Measurements from ENCODE around the gene TBX15.
"Not testable (repeated sequence)": the region's sequence is repeated elsewhere in the genome, so short reads cannot be mapped to it uniquely, and the experiment has no call there.

The TBX15 gene

DNA sequence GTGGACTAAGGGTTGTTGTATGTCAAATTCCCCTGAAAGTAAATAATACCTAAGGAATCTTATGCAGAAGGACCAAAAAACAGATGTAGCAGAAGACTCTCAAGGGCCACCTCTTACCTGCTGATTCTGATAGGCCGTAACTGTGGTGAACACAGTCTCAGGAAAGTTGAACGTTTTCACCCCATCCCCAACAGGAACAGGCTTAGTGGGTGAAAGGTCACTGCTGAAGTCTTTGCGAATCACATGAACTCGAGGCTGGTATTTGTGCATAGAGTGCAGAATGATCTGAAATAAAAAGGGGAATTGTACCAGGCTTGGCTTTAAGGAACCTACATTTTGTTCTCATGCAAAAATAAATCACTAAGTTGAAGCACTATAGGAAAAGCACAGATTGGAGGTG is 64.8 kb downstream of the TBX15 start:
- no peak for DNase-seq

DNA sequence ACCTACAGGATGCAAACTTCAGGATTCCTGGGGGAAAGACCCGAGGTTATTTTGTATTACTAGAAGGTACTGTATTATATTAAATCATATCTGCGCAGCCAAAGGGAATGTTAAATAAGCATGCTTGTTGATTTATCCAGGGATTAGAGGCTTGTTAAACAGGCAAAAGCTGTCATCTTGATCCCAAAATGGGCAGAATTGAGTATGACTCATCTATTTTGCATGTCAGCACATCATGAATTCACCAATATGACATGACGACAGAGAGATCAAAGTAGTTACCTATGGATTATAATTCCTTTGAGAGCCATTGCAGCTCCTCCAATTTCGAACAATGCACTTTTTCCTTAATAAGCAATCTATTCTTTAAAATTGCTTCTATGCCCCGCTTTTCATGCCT is 66.1 kb downstream of the TBX15 start:
- DNase-seq, result no peak

DNA sequence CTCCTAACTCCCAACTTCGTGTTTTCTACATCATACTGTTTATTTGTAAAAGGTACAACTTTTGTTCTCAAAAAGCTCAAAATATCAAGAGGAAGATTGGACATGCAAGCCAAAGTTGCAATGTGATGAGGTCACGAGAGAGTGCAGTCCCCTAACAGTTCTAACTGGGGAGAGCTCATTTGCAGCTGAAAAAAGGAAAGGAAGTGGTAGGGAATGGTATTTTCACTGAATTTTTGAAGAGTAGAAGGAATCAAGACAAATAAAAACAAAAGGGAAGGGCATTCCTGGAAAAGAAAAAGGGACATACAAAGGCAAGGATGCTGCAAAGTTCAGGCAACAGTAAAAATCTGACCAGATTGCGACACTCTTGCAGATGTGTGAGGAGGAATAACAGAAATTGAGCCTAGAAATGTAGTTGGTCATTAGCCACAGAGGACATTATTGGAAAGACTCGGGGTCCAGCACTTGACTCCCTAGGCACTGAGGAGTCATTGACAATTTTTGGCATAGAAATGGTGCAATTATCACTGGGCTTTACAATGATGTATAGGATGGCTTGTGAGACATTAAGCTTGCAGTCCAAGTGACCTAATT is 67.9 kb downstream of the TBX15 start:
- no peak for DNase-seq

DNA sequence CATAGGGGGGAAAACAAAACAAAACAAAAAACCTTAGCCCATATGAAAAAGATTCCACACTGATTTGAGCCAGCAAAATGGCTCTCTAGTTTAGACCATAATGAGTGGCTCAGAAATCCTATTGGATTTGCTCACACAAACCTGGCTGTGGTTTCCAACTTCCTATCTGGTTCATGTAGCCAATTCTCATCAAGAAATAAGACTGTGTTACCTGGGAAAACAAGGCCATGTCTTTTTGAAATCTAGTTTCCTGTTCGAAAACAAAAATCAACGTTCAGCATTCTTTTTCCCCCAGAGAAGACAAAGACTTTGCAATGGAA is 69.2 kb downstream of the TBX15 start:
- no peak for DNase-seq

DNA sequence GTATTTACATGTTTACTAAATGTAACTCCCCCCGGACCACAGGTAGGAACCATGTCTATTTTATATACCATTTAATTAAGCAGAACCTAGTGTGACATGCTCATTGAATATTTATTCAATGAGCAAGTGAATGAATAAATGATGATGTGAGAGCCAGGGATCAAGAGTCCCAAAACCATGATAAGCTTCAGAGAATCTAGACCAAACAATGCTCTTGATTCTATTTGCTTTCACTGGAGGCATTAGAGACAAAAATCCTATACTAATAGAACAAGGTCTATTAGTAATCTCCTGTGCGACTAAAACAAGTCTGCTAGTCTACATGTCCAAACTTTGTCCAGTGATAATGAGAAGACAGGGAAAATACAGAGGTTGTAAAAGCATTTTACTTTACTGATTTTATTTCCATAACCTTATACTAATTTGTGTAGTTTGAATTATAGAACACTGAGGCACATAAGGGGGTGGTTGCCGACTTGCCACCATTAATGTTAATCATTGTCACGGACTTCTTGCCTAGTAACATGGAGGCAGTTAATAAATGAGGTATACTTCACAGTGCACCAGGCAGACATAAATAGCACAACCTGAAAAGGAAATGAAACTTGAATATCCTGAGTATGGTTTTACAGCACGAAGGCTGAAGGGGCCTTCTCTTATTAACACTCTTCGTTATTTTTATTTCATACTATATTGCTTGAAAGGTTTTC is 69.8 kb downstream of the TBX15 start:
- DNase-seq, result no peak

DNA sequence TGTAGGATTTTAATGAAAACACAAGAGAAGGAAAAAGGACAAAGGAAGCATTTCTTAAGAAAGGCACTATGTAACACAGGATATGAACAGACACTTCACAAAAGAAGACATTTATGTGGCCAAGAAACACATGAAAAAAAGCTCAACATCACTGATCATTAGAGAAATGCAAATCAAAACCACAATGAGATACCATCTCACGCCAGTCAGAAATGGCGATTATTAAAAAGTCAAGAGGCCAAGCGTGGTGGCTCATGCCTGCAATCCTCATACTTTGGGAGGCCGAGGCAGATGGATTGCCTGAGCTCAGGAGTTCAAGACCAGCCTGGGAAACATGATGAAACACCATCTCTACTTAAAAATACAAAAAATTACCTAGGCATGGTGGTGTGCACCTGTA is 71.8 kb downstream of the TBX15 start:
- DNase-seq, result not testable (repeated sequence)

DNA sequence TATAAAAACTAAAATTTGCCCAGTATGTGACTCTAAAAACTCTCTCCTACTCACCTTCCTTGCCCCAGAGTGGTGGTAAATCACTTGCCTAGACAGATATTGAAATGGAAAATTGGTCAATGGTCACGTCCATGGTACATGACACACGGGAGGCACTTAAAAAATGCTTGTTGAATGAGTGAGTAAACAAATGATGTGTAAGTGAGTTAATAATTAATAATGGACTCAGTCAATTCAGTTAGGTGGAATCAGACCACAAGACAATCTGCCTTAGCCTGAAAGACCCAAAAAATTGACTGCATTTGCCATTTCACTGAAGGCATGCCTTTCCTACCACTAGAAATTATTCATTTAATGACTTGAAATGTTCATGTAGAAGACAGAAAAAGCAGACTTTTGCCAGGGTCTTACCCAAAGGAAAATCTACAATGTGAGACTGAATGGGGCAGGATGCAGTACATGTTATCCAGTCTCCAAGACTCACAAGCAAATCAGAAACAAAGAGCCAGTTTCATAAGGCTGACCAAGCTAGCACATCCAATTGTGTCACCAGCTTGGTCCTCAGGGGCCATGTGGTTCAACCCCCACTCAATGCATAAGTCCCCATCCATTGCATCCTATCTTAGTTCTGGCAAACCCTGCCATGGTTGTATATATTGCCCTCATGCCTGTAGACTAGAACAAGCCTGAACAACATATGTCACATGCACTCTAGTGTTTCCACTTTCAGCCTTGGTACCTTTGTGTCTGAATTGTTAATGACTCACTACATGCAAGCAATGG is 73.6 kb downstream of the TBX15 start:
- no peak for DNase-seq

DNA sequence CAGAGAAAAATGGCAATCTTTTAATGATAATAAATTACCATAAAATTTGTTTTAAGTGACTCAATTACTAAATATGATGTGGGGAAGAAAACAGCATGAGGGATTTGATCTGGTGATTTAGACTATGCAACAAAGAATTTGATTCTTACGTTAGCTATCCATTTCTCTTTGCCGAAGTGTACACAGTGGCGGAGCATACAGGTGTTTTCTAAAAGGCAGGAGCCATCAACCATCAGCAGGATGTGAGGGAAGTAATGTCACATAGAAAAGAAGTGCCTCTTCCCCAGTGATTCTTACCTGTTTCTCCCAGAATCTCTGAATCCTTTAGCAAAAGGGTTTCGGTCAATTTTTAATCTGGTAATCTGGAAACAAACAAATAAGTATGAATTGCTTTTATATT is 74.3 kb downstream of the TBX15 start:
- DNase-seq, result no peak

DNA sequence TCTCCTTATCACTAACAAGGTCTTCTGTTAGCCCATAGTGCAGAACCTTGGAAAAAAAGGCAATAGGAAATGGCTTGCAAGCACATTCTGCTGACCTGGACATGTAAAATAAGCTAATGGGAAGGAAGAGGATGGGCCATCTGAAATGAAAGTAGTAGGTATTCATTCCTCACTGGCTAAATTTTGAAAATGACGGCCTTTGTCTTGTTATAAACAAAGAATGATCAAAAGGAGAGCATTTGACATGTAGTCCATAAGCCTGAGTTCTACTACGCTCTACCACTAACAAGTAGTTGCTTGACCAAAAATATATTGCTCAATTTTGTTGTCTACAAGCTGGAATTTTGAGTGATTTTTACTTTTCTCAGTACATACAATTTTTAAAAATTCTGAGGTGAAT is 75.6 kb downstream of the TBX15 start:
- DNase-seq, result no peak

DNA sequence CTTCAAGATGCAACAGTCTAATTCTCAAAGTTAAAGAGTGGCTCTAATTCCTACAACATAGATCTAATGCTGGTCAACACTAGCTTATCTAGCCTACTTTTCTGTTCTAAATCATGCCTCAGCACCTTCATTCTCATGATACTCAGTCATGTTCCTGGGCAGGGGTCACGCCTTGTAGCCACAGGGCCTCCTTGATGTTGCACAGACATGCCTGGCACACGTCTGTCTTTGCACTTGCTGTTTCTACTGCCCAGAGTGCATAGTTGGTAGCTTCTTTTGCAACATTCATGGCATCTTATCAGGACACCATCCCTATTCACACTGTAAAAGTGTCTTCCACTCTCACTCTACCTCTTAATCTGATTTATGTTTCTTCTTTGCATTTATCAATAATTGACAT is 76.6 kb downstream of the TBX15 start:
- DNase-seq, result no peak

DNA sequence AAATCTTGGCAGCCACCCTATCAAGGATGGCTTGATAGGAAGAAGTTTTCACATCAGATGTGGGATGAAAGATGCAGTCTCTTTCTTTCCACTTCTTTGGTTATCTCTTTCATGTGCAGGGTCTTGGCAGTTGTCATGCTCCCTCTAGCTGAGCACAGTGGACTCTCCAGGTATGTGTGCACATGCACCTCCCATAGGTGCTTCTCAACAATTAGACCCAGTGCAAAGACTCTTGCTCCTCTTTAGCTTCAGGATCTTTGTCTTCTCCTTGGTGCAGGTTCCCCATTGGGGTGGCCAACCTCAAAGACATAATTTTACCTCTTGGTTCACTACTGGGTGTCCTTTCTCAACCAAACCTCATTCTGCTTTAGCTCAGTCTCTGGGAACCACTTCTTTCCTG is 80.7 kb downstream of the TBX15 start:
- no peak for DNase-seq

DNA sequence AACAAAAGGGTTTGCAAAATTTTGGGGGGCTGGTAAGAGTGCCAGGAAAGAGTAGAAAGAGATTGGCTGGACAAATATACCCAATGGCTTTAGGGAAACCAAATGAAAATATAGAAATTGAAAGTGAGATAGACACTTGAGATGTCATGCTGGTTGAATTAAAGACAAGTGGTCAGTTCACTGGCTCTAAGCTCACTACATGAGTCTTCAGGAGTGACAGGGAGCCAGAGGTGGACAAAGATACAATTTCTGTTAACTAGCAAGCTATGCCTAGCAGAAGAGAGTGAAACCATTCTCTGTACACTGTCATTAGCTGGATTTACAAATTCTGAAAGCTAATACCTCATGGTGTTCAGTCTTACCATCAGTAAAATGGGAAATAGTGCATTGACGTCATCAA is 82.5 kb downstream of the TBX15 start:
- no peak for DNase-seq

DNA sequence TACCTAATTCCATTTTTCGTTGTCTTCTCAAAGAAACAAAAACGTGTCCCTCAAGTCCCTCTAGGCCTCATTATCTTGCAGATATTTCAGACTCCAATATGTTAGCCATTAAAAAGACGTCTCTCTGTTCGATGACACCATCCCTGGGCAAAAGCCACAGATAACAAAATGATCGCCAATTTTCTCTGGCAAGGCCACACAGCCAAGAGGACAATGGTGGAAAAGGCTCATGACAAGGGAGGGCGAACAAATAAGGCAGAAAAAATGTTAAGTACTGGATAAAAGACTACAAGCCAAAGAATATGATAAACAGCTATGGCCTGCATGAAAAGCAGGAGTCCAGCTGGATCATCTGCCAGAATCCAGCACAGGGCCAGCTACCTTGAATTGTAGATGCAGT is 82.9 kb downstream of the TBX15 start:
- DNase-seq, result no peak

DNA sequence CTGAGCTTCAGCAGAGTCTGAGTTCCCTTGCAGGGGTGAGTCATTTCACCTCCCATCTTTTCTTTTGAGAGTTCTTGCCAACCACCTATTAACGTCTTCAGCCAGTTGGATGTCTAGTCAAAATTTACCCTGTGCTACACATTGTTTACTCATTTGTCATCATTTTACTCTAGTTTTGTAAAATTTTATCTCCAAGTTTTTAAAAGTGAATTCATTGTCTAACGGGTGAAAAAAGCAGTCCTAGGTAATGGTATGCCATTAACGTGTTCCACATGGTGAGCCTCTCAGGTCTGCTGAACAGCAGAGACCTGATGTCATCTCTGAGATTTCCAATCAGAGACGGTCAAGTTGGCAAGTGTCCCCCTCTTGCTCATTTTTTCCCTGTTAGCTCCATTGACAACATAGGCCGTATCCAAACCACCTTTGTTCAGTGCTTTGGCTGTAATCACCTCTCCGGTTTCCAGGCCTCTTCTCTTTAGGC is 85.4 kb downstream of the TBX15 start:
- DNase-seq, result no peak

DNA sequence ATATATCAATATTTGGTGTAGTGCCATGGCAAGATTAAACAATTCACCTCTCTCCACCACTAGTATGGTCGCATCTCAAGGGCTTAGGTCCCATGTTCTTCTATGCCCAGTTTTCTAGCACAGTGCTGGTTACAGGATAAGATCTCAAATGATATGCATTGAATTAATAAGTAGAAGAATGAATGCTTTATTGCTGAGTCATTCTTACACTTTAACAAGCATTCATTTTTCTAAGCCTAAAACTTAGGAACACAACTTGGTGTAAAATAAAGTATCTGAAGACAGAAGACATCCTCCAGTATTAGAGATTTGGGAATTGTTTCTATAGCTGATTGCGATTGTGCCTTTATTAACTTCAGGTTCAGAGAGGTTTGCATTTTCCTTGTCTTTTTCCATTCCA is 85.8 kb downstream of the TBX15 start:
- DNase-seq, result no peak

DNA sequence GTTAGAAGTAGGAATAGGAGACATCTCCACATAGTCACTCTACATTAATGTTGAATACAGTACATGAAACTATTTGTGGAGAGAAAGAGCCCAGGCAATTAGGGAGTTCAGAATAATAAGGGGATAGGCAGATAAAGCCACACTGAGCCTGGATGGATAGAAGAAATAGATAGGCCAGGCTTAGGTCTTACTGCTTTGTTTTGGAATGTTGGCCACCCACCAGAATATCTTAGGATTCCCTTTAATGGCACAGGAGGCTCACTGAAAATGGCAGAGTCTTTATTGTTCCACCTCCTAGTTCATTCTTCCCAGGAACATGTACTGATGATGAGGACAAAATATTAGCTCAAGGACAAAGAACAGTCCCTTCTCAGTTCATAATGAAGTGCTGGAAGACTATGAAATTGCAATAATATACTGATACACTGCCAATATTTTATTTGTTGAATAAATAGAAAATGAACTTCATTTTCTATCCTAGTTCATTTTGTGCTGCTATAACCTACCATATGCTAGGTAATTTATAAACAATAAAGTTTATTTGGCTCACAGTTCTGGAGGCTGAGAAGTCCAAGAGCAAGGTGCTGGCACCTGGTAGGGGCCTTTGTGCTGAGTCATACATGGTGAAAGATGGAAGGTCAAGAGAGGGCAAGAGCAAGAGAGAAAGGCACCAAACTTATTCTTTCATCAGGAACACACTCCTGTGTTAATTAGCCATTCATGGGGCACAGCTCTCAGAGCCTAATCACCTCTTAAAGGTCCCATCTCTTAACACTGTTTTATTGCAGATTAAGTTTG is 87.3 kb downstream of the TBX15 start:
- no peak for DNase-seq

DNA sequence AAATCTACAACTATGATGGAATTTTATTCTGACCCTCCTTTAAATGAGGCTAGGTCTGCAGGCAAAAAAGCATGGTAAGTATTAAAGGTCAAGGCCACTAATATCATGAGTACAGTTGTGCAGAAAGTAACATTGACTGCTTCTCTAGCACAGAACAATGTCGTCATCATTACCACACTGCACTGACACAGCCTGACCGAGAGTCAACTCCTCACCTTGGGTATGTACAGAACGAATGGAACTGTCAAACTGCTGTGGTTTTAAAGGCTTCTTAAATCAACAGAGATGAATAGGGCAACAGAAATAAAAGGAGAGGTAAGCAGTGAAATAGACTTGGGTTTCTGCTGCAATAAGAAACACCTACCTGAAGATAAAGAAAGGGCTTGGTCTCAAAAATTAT is 88.8 kb downstream of the TBX15 start:
- no peak for DNase-seq

DNA sequence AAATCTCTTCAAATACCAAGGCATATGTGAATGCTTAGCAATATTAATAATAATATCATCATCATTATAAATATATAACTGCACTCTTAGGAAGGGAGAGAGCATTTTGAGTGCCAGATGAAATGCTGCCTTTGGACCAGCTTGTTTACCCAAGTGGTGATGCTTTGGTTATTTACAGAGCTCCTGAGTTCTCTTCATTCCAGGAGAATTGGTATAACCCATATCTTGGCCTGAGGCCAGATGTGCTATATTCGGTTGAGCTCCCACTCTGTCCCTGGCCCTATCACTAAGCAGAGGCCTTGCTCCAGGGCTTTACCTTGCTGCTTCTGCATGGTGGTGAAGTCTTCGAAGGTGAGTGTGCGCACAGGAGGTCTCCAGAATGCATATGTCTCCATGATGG is 89.4 kb downstream of the TBX15 start:
- no peak for DNase-seq

DNA sequence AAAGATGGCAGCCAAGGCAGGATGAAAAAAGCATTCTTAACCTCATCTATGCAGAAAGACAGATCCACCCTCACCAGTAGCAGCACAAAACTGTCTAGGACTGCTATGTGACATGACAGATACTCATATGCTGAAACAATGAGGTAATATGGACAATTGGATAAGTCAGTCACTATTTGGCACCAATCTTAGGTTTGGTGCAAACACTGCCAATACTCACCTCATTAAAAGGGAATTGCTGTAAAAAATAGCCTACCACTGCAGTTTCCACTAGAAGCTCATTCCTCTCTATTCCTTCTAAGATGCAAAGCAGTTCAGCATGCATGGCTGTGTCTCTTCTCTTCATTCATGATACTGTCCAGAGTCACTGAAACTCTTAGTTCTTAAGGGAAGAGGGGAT is 91.7 kb downstream of the TBX15 start:
- no peak for DNase-seq

DNA sequence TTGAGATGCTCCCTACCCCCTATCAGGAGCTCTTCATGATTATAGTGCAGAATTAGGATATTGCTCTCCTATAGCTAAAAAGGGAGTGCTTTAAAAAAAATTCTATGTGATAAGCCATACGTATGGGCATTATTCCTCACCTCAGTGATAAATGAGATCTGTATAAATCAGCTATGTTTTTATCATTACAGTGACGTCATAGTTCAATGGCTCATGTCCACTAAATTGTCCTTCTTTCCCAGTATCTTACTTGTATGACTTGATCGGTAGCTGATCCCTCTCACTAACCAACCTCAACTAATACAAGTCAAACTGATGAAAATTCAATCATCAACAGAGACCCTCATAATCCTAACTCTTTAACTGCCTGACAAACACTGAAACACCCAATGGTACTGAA is 93.3 kb downstream of the TBX15 start:
- no peak for DNase-seq

DNA sequence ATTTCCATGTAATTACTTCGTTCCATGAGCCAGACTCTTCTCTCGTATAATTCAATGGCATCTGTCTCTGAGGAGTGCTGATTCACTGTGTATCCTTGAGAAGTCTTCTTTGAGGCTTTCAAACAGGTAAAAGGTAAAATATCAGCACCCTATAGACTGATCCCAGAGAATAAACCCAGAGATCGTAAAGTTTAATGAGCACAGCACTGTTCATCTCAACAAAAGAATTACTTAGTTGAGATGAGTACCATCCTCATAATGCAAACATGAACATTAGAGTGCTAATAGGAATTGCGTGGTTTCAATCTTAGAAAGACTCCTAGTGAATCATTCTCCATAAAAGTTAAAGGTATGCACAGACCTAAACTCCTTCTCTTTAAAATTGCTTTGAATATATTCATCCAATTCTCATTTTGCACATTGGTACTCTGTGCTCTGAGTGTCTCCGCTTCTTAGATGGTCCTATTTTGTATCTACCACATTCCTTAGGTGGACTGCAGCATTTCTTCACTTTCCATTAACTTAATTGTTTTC is 97.2 kb downstream of the TBX15 start:
- no peak for DNase-seq

DNA sequence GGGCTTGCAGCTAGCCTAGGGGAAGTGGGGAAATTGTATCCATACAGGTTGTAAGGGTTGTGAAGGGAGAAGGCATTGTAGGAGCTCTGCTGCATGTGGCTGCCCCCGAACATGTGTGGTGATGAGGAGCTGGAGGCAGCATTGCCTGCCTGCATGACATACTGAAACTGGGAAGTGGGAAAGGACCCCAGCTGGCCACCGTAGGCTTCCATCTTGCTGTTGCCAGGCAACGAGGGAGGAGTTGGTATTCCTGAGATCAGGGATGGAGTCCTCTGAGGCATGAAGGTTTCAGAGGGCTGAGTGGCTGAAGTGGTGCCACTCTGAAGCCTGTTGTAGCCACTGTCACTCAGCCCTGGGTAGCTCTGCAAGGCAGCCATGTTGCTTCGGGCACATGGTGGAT is 103.2 kb downstream of the TBX15 start:
- DNase-seq, result no peak

DNA sequence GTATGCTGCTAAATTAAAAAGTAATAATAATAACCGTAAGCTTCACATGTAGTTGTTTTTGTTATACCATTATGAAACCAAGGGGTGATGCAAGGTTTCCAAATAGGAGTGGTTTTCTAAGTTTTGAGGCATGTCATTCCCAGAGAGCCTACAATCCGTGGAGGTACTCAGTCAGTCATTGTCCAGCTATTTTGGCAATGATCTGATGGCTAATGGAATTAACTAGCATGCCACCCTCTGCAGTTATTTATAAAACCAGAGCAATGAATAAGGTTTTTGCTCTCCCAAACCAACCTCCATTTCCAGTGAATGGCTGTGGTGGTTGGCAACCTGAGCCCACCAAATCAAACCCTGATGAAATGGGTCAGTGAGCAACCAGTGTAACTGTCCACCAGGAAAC is 106.4 kb downstream of the TBX15 start:
- no peak for DNase-seq

All from T1000 (cell line).